DOHH2 (cell line): ENCODE results near the gene MLC1.

Source experiments
- EZH2phosphoT487 ChIP-seq: fragments of 200-600 bp; sonication (generic); IDR thresholded peaks from 2 replicates; pipeline ENCODE4 v1.6.1; 2017; ENCODE audit warnings: borderline replicate concordance, mild to moderate bottlenecking, antibody characterized with exemption, low read length, moderate library complexity, mixed read lengths
- TF ChIP-seq, protein P1 (sequence below): fragments of 200-600 bp; sonication (generic); IDR thresholded peaks from one replicate; pipeline ENCODE4 v1.5.1; 2014; ENCODE audit warnings: antibody characterized with exemption, mild to moderate bottlenecking, low read depth, low read length; ENCODE audit not compliant: poor library complexity, severe bottlenecking

DNA sequence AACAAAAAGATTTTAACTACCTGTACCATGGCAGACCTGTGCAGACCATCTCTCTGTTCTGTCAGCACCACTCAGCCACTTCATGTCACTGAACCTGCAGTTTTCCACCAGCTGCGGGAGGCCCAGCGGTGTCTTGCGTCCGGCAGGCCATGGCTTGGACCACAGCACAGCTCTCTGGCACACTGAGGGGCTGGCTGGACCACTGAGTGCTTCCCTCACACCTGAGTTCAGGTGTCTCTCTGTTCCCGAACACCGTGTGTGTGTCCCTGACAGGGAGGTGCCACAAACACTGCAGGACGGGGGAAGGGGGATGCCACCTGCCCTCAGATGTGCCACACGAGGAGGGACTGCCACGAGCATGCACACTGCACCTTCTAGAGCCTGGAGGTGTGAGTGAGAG is 22.3 kb upstream of the MLC1 start:
- TF ChIP-seq, protein P1, sequence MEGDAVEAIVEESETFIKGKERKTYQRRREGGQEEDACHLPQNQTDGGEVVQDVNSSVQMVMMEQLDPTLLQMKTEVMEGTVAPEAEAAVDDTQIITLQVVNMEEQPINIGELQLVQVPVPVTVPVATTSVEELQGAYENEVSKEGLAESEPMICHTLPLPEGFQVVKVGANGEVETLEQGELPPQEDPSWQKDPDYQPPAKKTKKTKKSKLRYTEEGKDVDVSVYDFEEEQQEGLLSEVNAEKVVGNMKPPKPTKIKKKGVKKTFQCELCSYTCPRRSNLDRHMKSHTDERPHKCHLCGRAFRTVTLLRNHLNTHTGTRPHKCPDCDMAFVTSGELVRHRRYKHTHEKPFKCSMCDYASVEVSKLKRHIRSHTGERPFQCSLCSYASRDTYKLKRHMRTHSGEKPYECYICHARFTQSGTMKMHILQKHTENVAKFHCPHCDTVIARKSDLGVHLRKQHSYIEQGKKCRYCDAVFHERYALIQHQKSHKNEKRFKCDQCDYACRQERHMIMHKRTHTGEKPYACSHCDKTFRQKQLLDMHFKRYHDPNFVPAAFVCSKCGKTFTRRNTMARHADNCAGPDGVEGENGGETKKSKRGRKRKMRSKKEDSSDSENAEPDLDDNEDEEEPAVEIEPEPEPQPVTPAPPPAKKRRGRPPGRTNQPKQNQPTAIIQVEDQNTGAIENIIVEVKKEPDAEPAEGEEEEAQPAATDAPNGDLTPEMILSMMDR, result no peak
- TF ChIP-seq EZH2phosphoT487, result no peak
